ENCODE measurements around the gene AGTRAP.

Gene AGTRAP

GRCh38 chr1:11761988-11762406 is 26.1 kb downstream of the AGTRAP start, which contains the start of gene C1orf167:
Gene C1orf167 (plus strand): TSS chr1:11762193. CDS start chr1:11764401, 2,208 bp downstream.
- TF ChIP-seq CTCF (IDR thresholded peaks at IDR 0.05; ENCODE audit: insufficient read depth, missing control alignments), result no peak
- no peak for DNase-seq (ENCODE audit: insufficient read length, low spot score)
- no peak for FAIRE-seq

GRCh38 chr1:11764115-11764514 is 28.2 kb downstream of the AGTRAP start:
- TF ChIP-seq CTCF (IDR thresholded peaks at IDR 0.05; ENCODE audit: insufficient read depth, missing control alignments), result no peak
- FAIRE-seq, result no peak
- no peak for DNase-seq (ENCODE audit: insufficient read length, low spot score)

- no peak for TF ChIP-seq CTCF (IDR thresholded peaks at IDR 0.05; ENCODE audit: insufficient read depth, missing control alignments)
- FAIRE-seq (no peak), DNase-seq (ENCODE audit: insufficient read length, low spot score) (no peak)
Measured at GRCh38 chr1:11764519-11764918, 28.6 kb downstream of the AGTRAP start.

GRCh38 chr1:11765661-11766428 is 29.9 kb downstream of the AGTRAP start:
- no peak for DNase-seq (ENCODE audit: insufficient read length, low spot score)
- TF ChIP-seq CTCF (IDR thresholded peaks at IDR 0.05; ENCODE audit: insufficient read depth, missing control alignments), result no peak
- no peak for FAIRE-seq

- DNase-seq (ENCODE audit: insufficient read length, low spot score), result no peak
- FAIRE-seq, result no peak
- no peak for TF ChIP-seq CTCF (IDR thresholded peaks at IDR 0.05; ENCODE audit: insufficient read depth, missing control alignments)
Measured at GRCh38 chr1:11766429-11766776, 30.5 kb downstream of the AGTRAP start.

GRCh38 chr1:11767922-11768704 is 32.2 kb downstream of the AGTRAP start:
- no peak for TF ChIP-seq CTCF (IDR thresholded peaks at IDR 0.05; ENCODE audit: insufficient read depth, missing control alignments)
- DNase-seq (ENCODE audit: insufficient read length, low spot score), result no peak

GRCh38 chr1:11768821-11769220 is 32.9 kb downstream of the AGTRAP start:
- TF ChIP-seq CTCF (IDR thresholded peaks at IDR 0.05; ENCODE audit: insufficient read depth, missing control alignments), result no peak
- FAIRE-seq, result no peak
- DNase-seq (ENCODE audit: insufficient read length, low spot score), result no peak

More at GRCh38 chr1:11767922-11768704, 32.2 kb downstream of the AGTRAP start:
- FAIRE-seq, result no peak
